Endothelial cell of umbilical vein (primary cell): ENCODE measurements around the gene KBTBD4. TPM values are rescaled to one million over a fixed set of nuclear protein-coding genes. Genes with fewer than 3 reads are reported as not detected.

Experiments
- BruUV-seq: library from RNA; stranded (reverse); fragments of 400-500 nt; replicated peaks from 2 replicates; lab custom pipeline; 2021; lab: Mats Ljungman, UMichigan
- CTCF ChIA-PET: fragments of 300-600, 350-600 bp; sonication (Branson Sonifier 250); formaldehyde crosslinking; loops from one replicate; lab custom pipeline; 2021; ENCODE audit warnings: antibody characterized with exemption, inconsistent platforms; lab: Charles Lee
- POLR2A ChIA-PET: fragments of 300-600, 350-600 bp; sonication (Branson Sonifier 250); formaldehyde crosslinking; loops from one replicate; lab custom pipeline; 2021; ENCODE audit warnings: antibody characterized with exemption, inconsistent platforms; lab: Charles Lee
- DNase-seq: peaks from one replicate; pipeline ENCODE4 v3.0.0-alpha.2; 2011; ENCODE audit warnings: low read depth, low spot score
- FAIRE-seq: peaks from 2 replicates; lab custom pipeline; 2011; peaks lifted over from hg19 to GRCh38; lab: Jason Lieb, UNC
- H2AFZ ChIP-seq: 2 replicates; pipeline ENCODE4 v1.6.0; 2012; ENCODE audit warnings: low read depth, low read length, control low read depth, inconsistent platforms
- H3K27ac ChIP-seq: 2 replicates; pipeline ENCODE4 v1.5.1; 2011; ENCODE audit warnings: low read depth, mild to moderate bottlenecking, control low read depth, low read length, moderate library complexity; ENCODE audit not compliant: insufficient read depth
- H3K27me3 ChIP-seq, 2 experiments: 2 replicates each; pipeline versions ENCODE4 v1.6.0 to v1.6.1; 2011; ENCODE audit warnings: low read length in 2 of 2, mixed read lengths in 1 of 2; ENCODE audit not compliant: control insufficient read depth in 2 of 2, insufficient read depth in 2 of 2
- H3K36me3 ChIP-seq, 2 experiments: 2 replicates in 1 of 2; 3 replicates in 1 of 2; pipeline ENCODE4 v1.5.1; 2011; ENCODE audit warnings: low read length in 2 of 2, mild to moderate bottlenecking in 1 of 2, moderate library complexity in 1 of 2; ENCODE audit not compliant: control insufficient read depth in 2 of 2, insufficient read depth in 2 of 2; ENCODE audit errors: extremely low read depth in 1 of 2
- H3K4me1 ChIP-seq: 3 replicates; pipeline ENCODE4 v1.5.1; 2011; ENCODE audit warnings: mild to moderate bottlenecking, low read length; ENCODE audit not compliant: control insufficient read depth, insufficient read depth; ENCODE audit errors: extremely low read depth
- H3K4me2 ChIP-seq: 2 replicates; pipeline ENCODE4 v1.6.1; 2011; ENCODE audit warnings: low read length, control low read depth, mixed read lengths; ENCODE audit not compliant: insufficient read depth
- H3K4me3 ChIP-seq, 3 experiments: fragments of 200-600 bp in 1 of 3; sonication (generic), shearing (Covaris generic) in 1 of 3; replicated peaks in 1 of 3; 2 replicates each; pipeline ENCODE4 v1.5.1; 2011 to 2016; ENCODE audit warnings: control low read depth in 3 of 3, low read length in 3 of 3, mild to moderate bottlenecking in 2 of 3, inconsistent platforms in 1 of 3, low read depth in 1 of 3, moderate library complexity in 1 of 3; ENCODE audit not compliant: insufficient read depth in 1 of 3
- H3K79me2 ChIP-seq: 2 replicates; pipeline ENCODE4 v1.6.0; 2012; ENCODE audit warnings: low read length, inconsistent platforms; ENCODE audit not compliant: control insufficient read depth, insufficient read depth
- H3K9ac ChIP-seq: replicated peaks from 2 replicates; pipeline ENCODE3; 2011; ENCODE audit warnings: low read length, control low read depth; ENCODE audit not compliant: insufficient read depth; ENCODE audit errors: extremely low read depth
- H3K9me1 ChIP-seq: replicated peaks from 3 replicates; pipeline ENCODE4 v1.6.0; 2011; ENCODE audit warnings: mild to moderate bottlenecking, low read length; ENCODE audit not compliant: control insufficient read depth, insufficient read depth; ENCODE audit errors: extremely low read depth
- H3K9me3 ChIP-seq: replicated peaks from 2 replicates; pipeline ENCODE4 v1.5.1; 2012; ENCODE audit warnings: low read length, inconsistent platforms; ENCODE audit not compliant: control insufficient read depth, insufficient read depth
- H4K20me1 ChIP-seq: replicated peaks from 2 replicates; pipeline ENCODE3; 2011; ENCODE audit warnings: mild to moderate bottlenecking, low read length; ENCODE audit not compliant: control insufficient read depth, insufficient read depth; ENCODE audit errors: extremely low read depth
- EZH2 ChIP-seq: IDR thresholded peaks from 2 replicates; pipeline ENCODE4 v1.6.1; 2012; ENCODE audit warnings: borderline replicate concordance, low read depth, mild to moderate bottlenecking, moderate library complexity, low read length, inconsistent platforms; ENCODE audit not compliant: severe bottlenecking
- FOS ChIP-seq: IDR thresholded peaks from 2 replicates; pipeline ENCODE4 v1.6.1; 2011; ENCODE audit warnings: mild to moderate bottlenecking, low read length, moderate library complexity, borderline replicate concordance; ENCODE audit not compliant: insufficient read depth
- GATA2 ChIP-seq: IDR thresholded peaks from 2 replicates; pipeline ENCODE4 v1.7.0; 2011; ENCODE audit warnings: low read depth, mild to moderate bottlenecking, moderate library complexity, mixed read lengths, low read length; ENCODE audit not compliant: insufficient read length, insufficient read depth
- JUN ChIP-seq: IDR thresholded peaks from 2 replicates; pipeline ENCODE4 v1.6.1; 2011; ENCODE audit warnings: borderline replicate concordance, low read depth; ENCODE audit not compliant: insufficient read length, insufficient read depth
- MYC ChIP-seq: IDR thresholded peaks from one replicate; pipeline ENCODE4 v1.6.1; 2011; ENCODE audit warnings: mild to moderate bottlenecking, low read depth, low read length
- POLR2A ChIP-seq: IDR thresholded peaks from 2 replicates; pipeline ENCODE4 v1.6.1; 2012; ENCODE audit warnings: low read depth, mild to moderate bottlenecking, control low read depth, low read length
- POLR2AphosphoS5 ChIP-seq: IDR thresholded peaks from 2 replicates; pipeline ENCODE4 v1.6.1; 2012; ENCODE audit warnings: low read depth, mild to moderate bottlenecking, control low read depth, low read length, moderate library complexity; ENCODE audit not compliant: insufficient read depth
- dilution Hi-C: fragments of 300-500 bp; cut with MboI; formaldehyde crosslinking; loops from one replicate; pipeline ENCODE4 v1.15.0; 2019; ENCODE audit warnings: low sequenced_read_pairs; ENCODE audit not compliant: extremely low pct_ligation_motif_present
- intact Hi-C: fragments of 100-400 bp; cut with micrococcal nuclease; formaldehyde crosslinking; loops from one replicate; pipeline ENCODE4 v1.10.0; 2022
- polyA plus RNA-seq, 4 experiments: library from polyadenylated mRNA; depleted of rRNA in 3 of 4; stranded (reverse) in 3 of 4; unstranded in 1 of 4; fragments of >200 nt; gene quantifications; 2 replicates each; pipeline versions ENCODE4 v1.2.1 to v1.2.3, GENCODE V29; 2011 to 2012; ENCODE audit warnings: missing spikeins in 1 of 4
- total RNA-seq: library from RNA; stranded (reverse); gene quantifications from 2 replicates; pipeline ENCODE4 v1.2.3, GENCODE V29; 2021
- TF ChIP-seq, protein P1 (sequence below): IDR thresholded peaks from 2 replicates; pipeline ENCODE4 v1.6.1; 2011; ENCODE audit not compliant: insufficient read depth, insufficient read length
- TF ChIP-seq, protein P2 (sequence below), 2 donors: IDR thresholded peaks; 1 replicate in 1 of 2; 2 replicates in 1 of 2; pipeline ENCODE4 v1.5.1; 2011; ENCODE audit warnings: low read length in 2 of 2, mild to moderate bottlenecking in 2 of 2, moderate library complexity in 2 of 2, control low read depth in 1 of 2, inconsistent platforms in 1 of 2, low read depth in 1 of 2; ENCODE audit not compliant: insufficient read depth in 1 of 2; ENCODE audit errors: extremely low read depth in 1 of 2

KBTBD4 gene
- total and polyA plus RNA-seq, 2 donors (not counting 3 experiments of a cell fraction or from before 2014, with no cell fraction given), result 16.3 to 23.2 TPM

DNA sequence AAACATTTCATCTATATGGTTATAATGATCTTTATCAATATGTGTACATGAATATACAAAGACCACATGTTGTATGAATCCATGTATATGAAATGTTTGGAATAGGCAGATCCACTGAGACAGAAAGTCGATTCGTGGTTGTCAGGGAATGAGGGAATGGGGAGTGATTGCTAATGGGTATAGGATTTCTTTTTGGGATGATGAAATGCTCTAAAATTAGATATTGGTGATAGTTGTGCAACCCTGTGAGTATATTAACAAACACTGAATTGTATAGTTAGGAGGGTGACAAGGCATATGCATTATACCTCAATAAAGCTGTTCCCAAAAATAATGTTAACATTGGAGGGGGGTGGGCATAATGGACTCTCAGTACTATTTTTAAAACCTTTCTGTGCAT, 18.3 kb downstream of the KBTBD4 start:
- no peaks in the 10 kb centered on the region for H3K27me3 ChIP-seq
- intact Hi-C loops (no loop called here), dilution Hi-C loops (no loop called here)
- H3K9me3 ChIP-seq, result no peaks in the 10 kb centered on the region
- no peak overlapping the region for H3K9ac ChIP-seq
- no TSS peak for BruUV-seq
- CTCF ChIA-PET, result no interaction called here
- POLR2A ChIA-PET, result no interaction called here
- H4K20me1 ChIP-seq, result no peaks in the 10 kb centered on the region
- no peak overlapping the region for H3K4me3 ChIP-seq
- H3K9me1 ChIP-seq, result no peaks in the 10 kb centered on the region
- H3K27ac ChIP-seq, result no peak overlapping the region
- no peak overlapping the region for H3K4me2 ChIP-seq
- TF ChIP-seq, protein P1, sequence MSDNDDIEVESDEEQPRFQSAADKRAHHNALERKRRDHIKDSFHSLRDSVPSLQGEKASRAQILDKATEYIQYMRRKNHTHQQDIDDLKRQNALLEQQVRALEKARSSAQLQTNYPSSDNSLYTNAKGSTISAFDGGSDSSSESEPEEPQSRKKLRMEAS, result no peak
- TF ChIP-seq JUN (no peak), GATA2 (no peak), POLR2AphosphoS5 (no peak), POLR2A (no peak)
- no peaks in the 10 kb centered on the region for H3K36me3 ChIP-seq
- peaks cover 4% of the 10 kb centered on the region for H3K79me2 ChIP-seq
- H3K4me1 ChIP-seq, result peaks cover 5% of the 10 kb centered on the region
- no peak for DNase-seq
- H2AFZ ChIP-seq, result no peak overlapping the region
- no peak for FAIRE-seq

DNA sequence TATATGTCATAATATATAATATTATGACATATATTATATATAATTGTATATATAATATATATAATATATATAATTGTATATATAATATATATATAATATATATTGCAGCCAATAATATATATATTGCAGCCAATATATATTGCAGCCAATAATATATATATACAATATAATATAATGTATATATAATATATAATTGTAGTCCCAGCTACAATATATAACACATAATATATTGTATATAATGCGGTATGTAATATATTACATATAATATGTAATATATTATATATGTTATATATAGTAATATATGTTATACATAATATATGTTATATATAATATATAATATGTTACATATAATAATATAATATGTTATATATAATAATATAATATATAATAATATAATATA, 20.1 kb downstream of the KBTBD4 start:
- Histone ChIP-seq H3K36me3 (no peaks in the 10 kb centered on the region), H3K9me3 (no peaks in the 10 kb centered on the region), H3K79me2 (no peaks in the 10 kb centered on the region), H4K20me1 (no peaks in the 10 kb centered on the region), H3K9ac (no peak overlapping the region), H3K27ac (no peak overlapping the region), H3K4me3 (no peak overlapping the region), H3K4me1 (no peaks in the 10 kb centered on the region), H3K9me1 (no peaks in the 10 kb centered on the region), H3K4me2 (no peak overlapping the region), H3K27me3 (no peaks in the 10 kb centered on the region), H2AFZ (no peak overlapping the region)
- TF ChIP-seq EZH2 (no peak), JUN (no peak), POLR2AphosphoS5 (no peak), GATA2 (no peak), MYC (no peak), FOS (no peak), POLR2A (no peak)
- TF ChIP-seq, protein P2, sequence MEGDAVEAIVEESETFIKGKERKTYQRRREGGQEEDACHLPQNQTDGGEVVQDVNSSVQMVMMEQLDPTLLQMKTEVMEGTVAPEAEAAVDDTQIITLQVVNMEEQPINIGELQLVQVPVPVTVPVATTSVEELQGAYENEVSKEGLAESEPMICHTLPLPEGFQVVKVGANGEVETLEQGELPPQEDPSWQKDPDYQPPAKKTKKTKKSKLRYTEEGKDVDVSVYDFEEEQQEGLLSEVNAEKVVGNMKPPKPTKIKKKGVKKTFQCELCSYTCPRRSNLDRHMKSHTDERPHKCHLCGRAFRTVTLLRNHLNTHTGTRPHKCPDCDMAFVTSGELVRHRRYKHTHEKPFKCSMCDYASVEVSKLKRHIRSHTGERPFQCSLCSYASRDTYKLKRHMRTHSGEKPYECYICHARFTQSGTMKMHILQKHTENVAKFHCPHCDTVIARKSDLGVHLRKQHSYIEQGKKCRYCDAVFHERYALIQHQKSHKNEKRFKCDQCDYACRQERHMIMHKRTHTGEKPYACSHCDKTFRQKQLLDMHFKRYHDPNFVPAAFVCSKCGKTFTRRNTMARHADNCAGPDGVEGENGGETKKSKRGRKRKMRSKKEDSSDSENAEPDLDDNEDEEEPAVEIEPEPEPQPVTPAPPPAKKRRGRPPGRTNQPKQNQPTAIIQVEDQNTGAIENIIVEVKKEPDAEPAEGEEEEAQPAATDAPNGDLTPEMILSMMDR (IDR thresholded peaks at IDR 0.05; ENCODE audit: extremely low read depth in 1 of 2, insufficient read depth in 1 of 2, low read depth in 1 of 2, low read length in 2 of 2), result no peak
- TF ChIP-seq, protein P1, result no peak
- intact Hi-C loops, result no loop called here
- no TSS peak for BruUV-seq
- ChIA-PET CTCF (interaction anchor here (0.5 kb wide), 1 partner anchor 22 kb away, joined by 4 read pairs; no protein-coding TSS in a partner anchor), POLR2A (no interaction called here)
- FAIRE-seq, result no peak
- no peak for DNase-seq
- dilution Hi-C loops, result no loop called here
